A549 (cell line): ENCODE results near the gene ARVCF. TPM values are rescaled to one million over a fixed set of nuclear protein-coding genes. Genes with fewer than 3 reads are reported as not detected.

Experiments used
- ATAC-seq, 2 experiments: fragments of 200-7000 bp in 1 of 2; fragments of >200 bp in 1 of 2; cut with Nextera tagmentation in 1 of 2; cut with Tn5 transposase in 1 of 2; 3 replicates each; pipeline versions ENCODE4 v1.8.0 to v1.9.1; 2018 to 2020; ENCODE audit warnings: mild to moderate bottlenecking in 1 of 2, moderate library complexity in 1 of 2
- CTCF ChIA-PET: fragments of 300-600 bp; sonication (Branson Sonifier 250); formaldehyde crosslinking; extraction: SDS; loops from one replicate; lab custom pipeline; 2021; ENCODE audit warnings: antibody characterized with exemption, inconsistent platforms; lab: Yijun Ruan, JAX
- POLR2A ChIA-PET: fragments of 350-600 bp; formaldehyde crosslinking; extraction: SDS; loops from one replicate; lab custom pipeline; 2021; ENCODE audit warnings: antibody characterized with exemption, inconsistent platforms; lab: Yijun Ruan, JAX
- DNase-seq, 2 experiments: peaks; one replicate each; pipeline versions ENCODE4 v3.0.0 to v3.0.0-alpha.2; 2011 to 2016; ENCODE audit warnings: low read depth in 1 of 2, low spot score in 1 of 2
- FAIRE-seq: peaks from 2 replicates; lab custom pipeline; 2011; peaks lifted over from hg19 to GRCh38; lab: Jason Lieb, UNC
- H3K27ac ChIP-seq, 2 experiments: fragments of >200 bp; sonication (Bioruptor Twin); formaldehyde crosslinking; 3 replicates each; pipeline ENCODE4 v1.5.1; 2016 to 2017
- H3K4me1 ChIP-seq: fragments of >200 bp; sonication (Bioruptor Twin); formaldehyde crosslinking; 3 replicates; pipeline ENCODE4 v1.6.1; 2016
- H3K4me2 ChIP-seq: fragments of >200 bp; sonication (Bioruptor Twin); formaldehyde crosslinking; 3 replicates; pipeline ENCODE4 v1.6.1; 2016
- H3K4me3 ChIP-seq: fragments of >200 bp; sonication (Bioruptor Twin); formaldehyde crosslinking; 3 replicates; pipeline ENCODE4 v1.5.1; 2016
- H3K9me3 ChIP-seq: fragments of >200 bp; sonication (Bioruptor Twin); formaldehyde crosslinking; 3 replicates; pipeline ENCODE4 v1.6.1; 2016
- BCL3 ChIP-seq: fragments of >200 bp; sonication (Bioruptor Twin); formaldehyde crosslinking; IDR thresholded peaks from 3 replicates; pipeline ENCODE4 v1.6.1; 2016
- CBX8 ChIP-seq: fragments of 200-600 bp; sonication (generic); IDR thresholded peaks from 2 replicates; pipeline ENCODE4 v1.6.1; 2016
- CHD2 ChIP-seq: fragments of 150-350 bp; IDR thresholded peaks from 2 replicates; pipeline ENCODE4 v1.6.1; 2014; ENCODE audit warnings: low read length; ENCODE audit not compliant: partially characterized antibody
- CHD4 ChIP-seq: fragments of 200-600 bp; sonication (generic); IDR thresholded peaks from 2 replicates; pipeline ENCODE4 v1.6.1; 2016; ENCODE audit warnings: antibody characterized with exemption, mild to moderate bottlenecking, borderline replicate concordance
- EHMT2 ChIP-seq: fragments of 200-600 bp; sonication (generic); IDR thresholded peaks from 2 replicates; pipeline ENCODE4 v1.6.1; 2016; ENCODE audit warnings: antibody characterized with exemption, low read depth, mild to moderate bottlenecking, moderate library complexity
- ESRRA ChIP-seq: fragments of 150-350 bp; IDR thresholded peaks from 2 replicates; pipeline ENCODE4 v1.6.1; 2014; ENCODE audit warnings: mild to moderate bottlenecking, low read length, borderline replicate concordance
- HDAC2 ChIP-seq: fragments of 200-600 bp; sonication (generic); IDR thresholded peaks from 2 replicates; pipeline ENCODE4 v1.6.1; 2016
- HES2 ChIP-seq: fragments of >200 bp; sonication (Bioruptor Twin); formaldehyde crosslinking; IDR thresholded peaks from 2 replicates; pipeline ENCODE4 v1.6.1; 2016
- JUN ChIP-seq, 2 experiments: fragments of >200 bp; sonication (Bioruptor Twin); formaldehyde crosslinking; IDR thresholded peaks; 2 replicates in 1 of 2; 3 replicates in 1 of 2; pipeline ENCODE4 v1.6.1; 2016 to 2017
- KDM1A ChIP-seq: fragments of 200-600 bp; sonication (generic); IDR thresholded peaks from 2 replicates; pipeline ENCODE4 v1.6.1; 2016; ENCODE audit warnings: low read depth, mild to moderate bottlenecking
- MAFK ChIP-seq: fragments of 450-650 bp; IDR thresholded peaks from 2 replicates; pipeline ENCODE4 v1.6.1; 2014; ENCODE audit not compliant: partially characterized antibody
- MAZ ChIP-seq: fragments of 150-350 bp; IDR thresholded peaks from 2 replicates; pipeline ENCODE4 v1.6.1; 2014; ENCODE audit warnings: antibody characterized with exemption, low read depth, low read length, borderline replicate concordance
- MYC ChIP-seq: IDR thresholded peaks from 2 replicates; pipeline ENCODE4 v1.6.1; 2012; ENCODE audit warnings: mild to moderate bottlenecking, inconsistent platforms, low read length, improper control_type of control experiment, borderline replicate concordance
- NFE2L2 ChIP-seq: fragments of 150-350 bp; conservative IDR thresholded peaks from 2 replicates; pipeline ENCODE4 v1.6.1; 2014; ENCODE audit warnings: low read length
- NPAS2 ChIP-seq: fragments of 250-450 bp; sonication (Bioruptor Pico); IDR thresholded peaks from 2 replicates; pipeline ENCODE4 v1.8.0; 2022; ENCODE audit warnings: mild to moderate bottlenecking, moderate library complexity, borderline replicate concordance
- NR3C1 ChIP-seq: fragments of >200 bp; sonication (Bioruptor Twin); formaldehyde crosslinking; IDR thresholded peaks from 3 replicates; pipeline ENCODE4 v1.6.1; 2017
- POLR2AphosphoS2 ChIP-seq: conservative IDR thresholded peaks from 2 replicates; pipeline ENCODE4 v1.6.1; 2012; ENCODE audit warnings: low read length, improper control_type of control experiment, inconsistent platforms
- RAD21 ChIP-seq, 2 experiments: fragments of >200 bp in 1 of 2; sonication (Bioruptor Twin) in 1 of 2; formaldehyde crosslinking in 1 of 2; IDR thresholded peaks in 1 of 2; conservative IDR thresholded peaks in 1 of 2; 2 replicates in 1 of 2; 3 replicates in 1 of 2; pipeline ENCODE4 v1.6.1; 2012 to 2018; ENCODE audit warnings: inconsistent platforms in 1 of 2
- RFX5 ChIP-seq: fragments of 450-650 bp; IDR thresholded peaks from 2 replicates; pipeline ENCODE4 v1.7.1; 2014; ENCODE audit warnings: antibody characterized with exemption, mild to moderate bottlenecking, moderate library complexity
- TFCP2L1 ChIP-seq: fragments of 250-450 bp; sonication (Bioruptor Pico); IDR thresholded peaks from 2 replicates; pipeline ENCODE4 v1.5.0; 2021; ENCODE audit warnings: mild to moderate bottlenecking
- TP53 ChIP-seq: fragments of 250-450 bp; sonication (Bioruptor Pico); IDR thresholded peaks from 2 replicates; pipeline ENCODE4 v1.5.0; 2021; ENCODE audit warnings: mild to moderate bottlenecking, moderate library complexity
- ZC3H11A ChIP-seq: fragments of 450-650 bp; IDR thresholded peaks from 2 replicates; pipeline ENCODE4 v1.6.1; 2014; ENCODE audit warnings: antibody characterized with exemption, mild to moderate bottlenecking
- ZFP36 ChIP-seq: fragments of 450-650 bp; IDR thresholded peaks from 2 replicates; pipeline ENCODE4 v1.6.1; 2014; ENCODE audit warnings: borderline replicate concordance; ENCODE audit not compliant: partially characterized antibody
- WGBS: methylation state at CpG from one replicate; pipeline ENCODE4 v1.1.6; 2017; ENCODE audit errors: missing lambda C conversion rate; 5-methylcytosine and 5-hydroxymethylcytosine counted together
- polyA plus RNA-seq, 4 experiments: library from polyadenylated mRNA; depleted of rRNA in 3 of 4; stranded (reverse); fragments of >200 nt; fragmentation: RNase III in 1 of 4; extraction: RNeasy Plus Mini Kit Qiagen cat#74134 plus additional on column Dnase treatment in 1 of 4; gene quantifications; 2 replicates in 3 of 4; 3 replicates in 1 of 4; pipeline ENCODE4 v1.2.3, GENCODE V29; 2011 to 2017

The ARVCF gene
- polyA plus RNA-seq, 2 of the 4 experiments (the other 2 are of a cell fraction) = 0.81 to 2.1 TPM

DNA sequence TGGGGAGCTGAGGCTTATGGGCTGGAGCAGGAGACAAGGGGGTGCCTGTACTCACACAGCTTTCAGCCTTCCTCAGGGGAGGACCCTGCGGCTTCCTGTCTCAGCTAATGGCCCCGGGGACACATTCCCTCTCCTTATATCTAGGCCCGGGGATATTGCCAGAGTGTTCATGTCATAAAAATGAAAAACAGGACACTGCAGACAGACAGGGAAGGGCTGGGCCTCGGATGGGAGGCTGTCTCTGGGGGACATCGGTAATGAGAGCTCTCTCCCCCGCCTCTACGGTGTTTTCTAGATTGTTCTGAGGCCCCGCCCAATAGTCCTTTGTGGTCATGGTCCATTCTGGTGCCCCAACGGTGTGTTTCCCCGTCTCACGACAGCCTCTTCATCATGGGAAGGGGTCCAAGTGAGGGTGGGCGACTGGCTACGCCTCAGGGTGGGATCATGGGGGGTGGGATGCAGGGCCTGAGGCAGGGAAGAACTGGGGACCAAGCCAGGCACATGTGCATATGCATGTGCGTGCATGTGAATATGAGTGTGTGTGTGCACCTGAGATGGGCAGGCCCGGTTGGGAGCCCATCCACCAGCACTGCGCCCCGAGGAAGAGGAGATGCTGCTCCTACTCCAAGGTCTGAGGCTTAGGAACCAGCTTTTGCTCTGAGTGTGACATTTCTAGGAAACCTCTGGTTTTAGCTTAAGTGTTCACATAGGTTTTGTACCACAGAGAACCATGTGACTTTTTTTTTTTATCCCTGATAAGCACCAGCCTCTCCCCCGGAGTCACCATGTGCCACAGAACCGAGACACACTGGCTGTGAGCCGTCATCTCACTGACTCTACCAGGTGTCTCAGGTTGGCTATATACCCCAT lies 5.3 kb downstream of the ARVCF start:
- POLR2A ChIA-PET = no interaction called here
- CTCF ChIA-PET = interaction anchor here (0.6 to 5.8 kb wide), 6 partner anchors 30 to 814 kb away, joined by 3 to 89 read pairs (median 3); no protein-coding TSS in a partner anchor
- no peak for ATAC-seq
- no peak overlapping the region for H3K4me2 ChIP-seq
- FAIRE-seq = no peak
- no peaks in the 10 kb centered on the region for H3K9me3 ChIP-seq
- H3K4me1 ChIP-seq = 0 out of 3 replicates have a peak, but pooled peaks cover 3% of the 10 kb centered on the region
- 85% methylated on average over 18 of the region's 20 CpGs for WGBS
- no peak overlapping the region for H3K4me3 ChIP-seq
- no peak for TF ChIP-seq CHD2
- TF ChIP-seq RAD21 (conservative IDR thresholded peaks at IDR 0.05 in 1 of 2, IDR thresholded peaks at IDR 0.05 in 1 of 2) = no peak
- no peak for TF ChIP-seq ZC3H11A
- no peak for TF ChIP-seq NR3C1
- TF ChIP-seq ESRRA = no peak
- no peak for TF ChIP-seq EHMT2
- no peak for TF ChIP-seq ZFP36
- no peak for DNase-seq
- no peak overlapping the region for H3K27ac ChIP-seq

GRCh38 chr22:20010307-20011122 lies 6.1 kb downstream of the ARVCF start:
- H3K27ac ChIP-seq = no peak overlapping the region
- no peak for TF ChIP-seq POLR2AphosphoS2
- no peak for TF ChIP-seq MAFK
- TF ChIP-seq NFE2L2 = no peak
- no peak for TF ChIP-seq TP53 (CRISPR knock-in tag)
- TF ChIP-seq MAZ = no peak
- DNase-seq (no peak), FAIRE-seq (no peak), ATAC-seq (no peak)
- no peak overlapping the region for H3K4me3 ChIP-seq
- CTCF ChIA-PET = interaction anchor here (0.6 to 5.8 kb wide), 4 partner anchors 16 to 274 kb away, joined by 3 to 89 read pairs (median 5); no protein-coding TSS in a partner anchor
- POLR2A ChIA-PET = no interaction called here
- H3K4me1 ChIP-seq = no peaks in the 10 kb centered on the region
- no peak overlapping the region for H3K4me2 ChIP-seq
- 68% methylated on average over 9 of the region's 14 CpGs for WGBS
- H3K9me3 ChIP-seq = no peaks in the 10 kb centered on the region

- CTCF ChIA-PET = interaction anchor here (2.9 kb wide), 1 partner anchor 39 kb away, joined by 7 read pairs; no protein-coding TSS in a partner anchor
- H3K27ac ChIP-seq = no peak overlapping the region
- POLR2A ChIA-PET = no interaction called here
- no peak for DNase-seq
- FAIRE-seq = no peak
- peaks cover 1% of the 10 kb centered on the region; the same call in 2 of the 3 replicates for H3K9me3 ChIP-seq
- H3K4me3 ChIP-seq = no peak overlapping the region
- H3K4me1 ChIP-seq = no peaks in the 10 kb centered on the region
- WGBS = 89% methylated on average over 3 of the region's 8 CpGs
- no peak overlapping the region for H3K4me2 ChIP-seq
- no peak for ATAC-seq
- TF ChIP-seq TFCP2L1 (CRISPR knock-in tag) (no peak), CBX8 (no peak), KDM1A (no peak), BCL3 (no peak), JUN (IDR thresholded peaks at IDR 0.05) (no peak), EHMT2 (no peak), HES2 (no peak), CHD2 (no peak), NFE2L2 (no peak), HDAC2 (no peak), CHD4 (no peak), RFX5 (no peak), MAFK (no peak), NPAS2 (no peak), MYC (no peak)
- TF ChIP-seq, all 56 proteins: peak for 0
Measured at GRCh38 chr22:20009582-20010306, 6.9 kb downstream of the ARVCF start.
